Inferior parietal cortex (tissue), 1 donor: ENCODE results near the gene ROBO2.

Experiments used
- DNase-seq: peaks from one replicate; pipeline ENCODE4 v3.0.0-alpha.2; 2016; ENCODE audit errors: extremely low spot score

ROBO2 gene

GRCh38 chr3:77190374-77190773 is 150.5 kb downstream of the ROBO2 start:
- DNase-seq, result peak; percentile 34

DNA sequence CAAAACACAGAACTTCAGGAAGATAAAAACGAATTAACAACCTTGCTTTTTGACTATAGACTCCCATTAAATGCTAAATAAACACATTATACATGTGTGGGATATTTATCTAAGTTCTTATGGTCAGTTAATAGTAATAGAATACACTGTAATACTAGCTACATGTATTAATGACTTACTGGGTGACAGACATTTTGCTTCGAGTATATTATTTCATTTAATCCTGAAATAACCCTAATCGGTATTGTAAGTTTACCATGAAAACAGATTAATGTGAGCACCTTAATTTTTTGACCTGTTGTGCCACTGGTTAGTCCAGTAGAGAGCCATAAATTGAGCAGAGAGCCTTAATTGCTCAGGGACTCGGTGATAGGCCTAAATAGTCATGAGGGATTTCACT is 151.1 kb downstream of the ROBO2 start:
- DNase-seq, result no peak

GRCh38 chr3:77191640-77192039 is 151.7 kb downstream of the ROBO2 start:
- no peak for DNase-seq

GRCh38 chr3:77195766-77196545 is 156.1 kb downstream of the ROBO2 start:
- DNase-seq, result no peak

DNA sequence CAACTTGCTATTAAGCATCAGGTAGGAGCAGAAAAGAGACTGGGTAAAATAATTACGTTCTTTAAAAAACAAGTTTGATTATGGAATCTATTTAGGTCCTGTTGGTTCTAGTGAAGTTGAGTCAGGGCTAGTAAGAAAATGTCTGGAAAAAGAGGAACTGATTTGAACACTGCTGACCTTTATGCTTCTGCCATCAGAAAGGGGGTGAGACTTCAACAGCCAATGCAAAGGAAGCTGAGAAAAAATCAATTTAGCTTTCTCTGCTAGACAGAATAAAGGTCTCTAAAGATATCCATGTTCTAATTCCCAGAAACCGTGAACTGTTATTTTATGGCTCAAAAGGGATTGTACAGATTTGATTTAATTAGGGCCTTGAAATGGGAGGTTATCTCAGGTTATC is 157.5 kb downstream of the ROBO2 start:
- DNase-seq, result no peak

DNA sequence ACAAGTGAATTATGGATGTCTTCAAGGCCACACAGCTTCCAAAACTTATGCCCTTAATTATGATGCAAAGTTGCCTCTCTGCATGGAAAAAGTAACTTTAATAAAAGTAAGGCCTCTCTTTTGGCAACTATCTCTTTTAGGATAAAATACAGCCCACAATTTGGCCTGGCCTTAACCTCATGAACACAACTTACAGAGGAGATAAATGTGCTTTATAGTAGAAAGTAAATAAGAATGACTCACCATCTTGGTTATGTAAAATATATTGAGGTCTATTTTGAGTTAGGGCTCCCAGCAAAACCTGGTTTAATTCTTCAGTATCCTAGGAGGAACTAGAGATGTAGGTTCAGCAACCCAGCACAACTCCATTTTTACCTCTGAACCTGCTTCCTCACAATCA is 164.0 kb downstream of the ROBO2 start:
- no peak for DNase-seq

- no peak for DNase-seq
These were observed 164.9 kb downstream of the ROBO2 start for GRCh38 chr3:77204788-77205187.

- DNase-seq, result no peak
These were observed 167.9 kb downstream of the ROBO2 start for GRCh38 chr3:77207753-77208152.

GRCh38 chr3:77222701-77223100 is 182.8 kb downstream of the ROBO2 start:
- no peak for DNase-seq

DNA sequence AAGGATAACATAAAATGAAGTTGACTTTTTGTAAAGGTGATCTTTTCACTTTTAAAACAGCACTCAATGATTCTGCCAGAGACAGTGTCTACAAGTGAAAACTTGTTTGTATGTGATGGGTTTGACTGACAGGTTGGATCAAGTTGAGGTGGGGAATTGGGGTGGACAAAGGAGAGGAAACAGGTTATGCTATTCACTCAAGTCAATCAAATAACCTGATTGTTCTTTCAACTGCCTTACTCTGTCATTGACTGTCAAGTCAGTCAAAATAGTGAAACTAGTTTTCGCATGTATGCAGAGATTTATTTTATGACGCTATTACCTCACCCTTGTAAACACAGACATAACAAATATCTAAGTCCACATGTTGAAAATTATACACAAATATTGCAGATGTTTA is 187.7 kb downstream of the ROBO2 start:
- DNase-seq, result no peak

DNA sequence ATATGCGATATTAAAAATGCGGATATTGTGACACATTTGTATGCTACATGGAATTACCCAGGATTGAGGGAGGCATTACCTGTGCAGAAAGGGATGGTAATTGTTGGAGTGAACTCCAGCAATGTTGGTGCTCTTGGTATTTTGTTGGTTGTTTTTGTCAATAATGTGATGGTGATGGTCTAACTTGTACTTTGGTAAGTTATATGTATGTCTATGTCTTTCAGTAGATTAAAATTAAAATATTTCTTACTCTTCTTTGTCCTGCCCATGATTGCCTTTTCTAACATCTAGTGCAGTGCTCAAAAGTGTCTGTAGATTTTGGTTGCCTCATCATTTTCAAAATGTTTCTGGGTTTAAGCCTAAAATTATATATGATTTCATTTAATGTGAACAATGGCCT is 192.7 kb downstream of the ROBO2 start:
- no peak for DNase-seq

DNA sequence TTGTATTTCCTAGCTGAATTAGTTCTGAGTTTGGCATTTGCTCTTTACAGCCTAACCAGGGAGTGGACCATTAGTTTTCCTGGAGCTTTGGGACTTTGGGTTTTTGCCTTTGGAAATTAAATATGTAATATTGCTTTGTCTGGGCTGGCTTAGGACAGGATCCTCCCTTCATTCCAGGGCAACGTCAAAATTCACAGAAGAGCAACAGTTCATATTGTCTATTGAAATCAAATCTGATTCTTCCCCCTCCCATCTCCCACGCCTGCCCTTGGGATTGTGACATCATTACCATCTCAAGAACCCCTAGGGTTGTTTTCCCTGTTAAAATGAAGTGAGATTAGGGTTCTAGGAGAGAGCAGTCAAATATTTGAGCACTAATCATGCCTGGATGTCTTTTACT is 194.1 kb downstream of the ROBO2 start:
- no peak for DNase-seq

DNA sequence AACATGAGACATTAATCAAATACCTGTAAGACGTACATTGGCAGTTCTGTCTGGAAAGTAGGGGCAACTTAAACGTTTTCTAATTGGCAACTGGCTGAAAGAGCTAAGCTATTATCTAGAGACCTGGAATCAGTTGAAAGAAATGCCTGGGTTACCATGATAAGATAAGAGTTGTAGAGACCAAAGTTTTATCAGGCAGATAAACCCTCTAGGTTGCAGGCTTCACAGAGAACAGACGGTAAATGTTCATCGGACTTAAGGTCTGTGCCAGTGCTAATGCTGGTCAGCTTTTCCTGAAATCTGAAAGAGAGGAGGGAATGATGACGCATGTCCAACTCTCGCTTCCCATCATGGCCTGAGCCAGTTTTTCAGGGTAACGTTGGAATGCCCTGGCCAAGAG is 196.2 kb downstream of the ROBO2 start:
- DNase-seq, result no peak

DNA sequence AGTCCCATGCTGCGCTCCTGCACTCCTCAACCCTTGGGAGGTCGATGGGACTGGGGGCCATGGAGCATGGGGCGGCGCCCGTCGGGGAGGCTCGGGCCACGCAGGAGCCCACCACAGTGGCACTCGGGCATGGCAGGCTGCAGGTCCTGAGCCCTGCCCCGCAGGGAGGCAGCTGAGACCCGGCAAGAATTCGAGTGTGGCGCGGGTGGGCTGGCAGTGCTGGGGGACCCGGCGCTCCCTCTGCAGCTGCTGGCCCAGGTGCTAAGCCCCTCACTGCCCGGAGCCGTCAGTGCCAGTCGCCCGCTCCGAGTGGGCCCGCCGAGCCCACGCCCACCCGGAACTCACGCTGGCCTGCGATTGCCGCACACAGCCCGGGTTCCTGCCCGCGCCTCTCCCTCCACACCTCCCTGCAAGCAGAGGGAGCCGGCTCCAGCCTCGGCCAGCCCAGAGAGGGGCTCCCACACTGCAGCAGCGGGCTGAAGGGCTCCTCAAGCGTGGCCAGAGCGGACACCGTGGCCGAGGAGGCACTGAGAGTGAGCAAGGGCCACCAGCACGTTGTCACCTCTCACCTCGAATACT is 200.3 kb downstream of the ROBO2 start:
- DNase-seq, result no peak

DNA sequence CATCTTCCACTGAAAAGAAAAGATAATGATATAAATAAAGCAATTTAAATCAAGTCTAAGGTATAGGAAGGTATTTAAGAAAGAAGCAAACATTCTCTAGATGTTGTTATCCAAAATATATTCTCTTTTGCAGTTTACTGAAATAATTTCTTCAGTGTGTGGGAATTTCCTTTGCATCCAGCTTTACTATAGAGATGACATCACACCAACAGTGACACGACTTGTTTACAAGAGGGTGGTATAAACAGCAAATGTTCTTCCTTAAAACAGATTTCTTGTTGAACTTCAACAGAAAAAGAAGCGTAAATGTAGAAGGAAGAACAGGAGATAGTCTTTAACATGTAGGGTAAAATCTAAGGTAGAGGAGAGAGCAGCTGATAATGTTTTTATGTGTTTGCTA is 202.5 kb downstream of the ROBO2 start:
- no peak for DNase-seq

- DNase-seq, result no peak
These were observed 205.1 kb downstream of the ROBO2 start for GRCh38 chr3:77244981-77245380.

- DNase-seq, result peak; percentile 51
These were observed 207.2 kb downstream of the ROBO2 start for GRCh38 chr3:77247061-77247460.

DNA sequence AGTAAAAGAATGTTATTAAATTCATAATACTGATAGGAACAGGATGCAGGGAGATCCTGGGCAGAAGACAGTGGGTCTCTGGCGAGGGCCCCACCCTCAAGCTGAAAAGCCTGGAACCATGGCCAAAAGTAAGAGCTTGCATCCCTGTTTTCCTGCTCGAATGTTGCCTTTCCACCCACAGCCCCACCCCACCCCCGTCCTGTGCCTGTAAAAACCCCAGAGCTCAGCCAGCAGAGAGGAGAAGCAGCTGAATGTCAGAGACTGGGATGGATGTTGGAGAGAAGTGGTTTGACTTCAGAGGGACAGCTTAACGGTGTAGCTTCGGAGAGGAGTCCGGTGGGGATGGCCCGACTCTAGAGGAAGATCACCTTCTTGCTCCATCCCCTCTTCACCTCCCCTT is 207.9 kb downstream of the ROBO2 start:
- DNase-seq, result no peak

DNA sequence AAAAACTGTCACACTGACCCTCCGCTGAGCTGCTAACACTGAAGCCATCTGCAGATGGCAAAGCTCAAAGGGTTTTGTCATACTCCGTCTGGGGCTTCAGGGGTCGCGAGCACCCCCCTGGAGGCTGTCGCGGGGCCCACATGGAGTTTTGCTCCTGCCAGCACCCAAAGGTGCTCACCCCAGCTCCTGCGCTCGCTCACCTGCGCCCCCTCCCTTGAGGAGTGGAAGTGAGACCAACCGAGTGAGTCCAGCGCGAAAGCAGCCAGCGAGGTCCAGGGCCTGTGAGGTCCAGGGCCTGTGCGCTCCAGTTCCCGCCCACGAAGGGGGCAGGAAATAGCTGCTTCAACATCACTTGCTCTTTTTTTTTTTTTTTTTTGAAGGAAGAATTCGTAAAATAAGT is 208.5 kb downstream of the ROBO2 start:
- no peak for DNase-seq

DNA sequence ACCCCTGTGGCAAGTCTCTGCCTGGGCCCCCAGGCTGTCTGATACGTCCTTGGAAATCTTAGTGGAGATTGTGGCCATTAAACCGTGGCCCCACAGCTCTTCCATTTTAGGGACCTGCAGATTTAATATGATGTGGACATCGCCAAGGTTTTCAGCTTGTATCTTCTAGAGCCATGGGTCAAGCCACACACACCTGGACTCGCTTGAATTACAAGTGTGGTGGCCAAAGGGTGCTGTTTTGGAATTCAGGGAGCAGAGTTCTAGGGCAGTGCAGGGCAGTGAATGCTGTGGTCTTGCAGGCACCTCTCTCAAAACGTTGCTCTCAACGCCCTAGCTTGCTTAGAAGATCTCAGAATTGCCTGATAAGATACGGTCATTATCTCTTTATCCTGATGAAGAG is 211.2 kb downstream of the ROBO2 start:
- no peak for DNase-seq

- peak; percentile 84 for DNase-seq
These were observed 215.3 kb downstream of the ROBO2 start for GRCh38 chr3:77254967-77255831.

- DNase-seq, result no peak
These were observed 216.9 kb downstream of the ROBO2 start for GRCh38 chr3:77256584-77257503.
